VCaP (cell line): Measurements from ENCODE around the gene DSP.

ENCODE experiments used
- H3K27ac ChIP-seq: fragments of 450-650 bp; 2 replicates; pipeline ENCODE4 v1.5.1; 2017
- TF ChIP-seq, protein P1 (sequence below): fragments of 450-650 bp; conservative IDR thresholded peaks from 2 replicates; pipeline ENCODE4 v1.5.1; 2017; ENCODE audit warnings: mild to moderate bottlenecking, moderate library complexity

DSP gene

GRCh38 chr6:7562769-7563168, 21.3 kb downstream of the DSP start:
- TF ChIP-seq, protein P1, sequence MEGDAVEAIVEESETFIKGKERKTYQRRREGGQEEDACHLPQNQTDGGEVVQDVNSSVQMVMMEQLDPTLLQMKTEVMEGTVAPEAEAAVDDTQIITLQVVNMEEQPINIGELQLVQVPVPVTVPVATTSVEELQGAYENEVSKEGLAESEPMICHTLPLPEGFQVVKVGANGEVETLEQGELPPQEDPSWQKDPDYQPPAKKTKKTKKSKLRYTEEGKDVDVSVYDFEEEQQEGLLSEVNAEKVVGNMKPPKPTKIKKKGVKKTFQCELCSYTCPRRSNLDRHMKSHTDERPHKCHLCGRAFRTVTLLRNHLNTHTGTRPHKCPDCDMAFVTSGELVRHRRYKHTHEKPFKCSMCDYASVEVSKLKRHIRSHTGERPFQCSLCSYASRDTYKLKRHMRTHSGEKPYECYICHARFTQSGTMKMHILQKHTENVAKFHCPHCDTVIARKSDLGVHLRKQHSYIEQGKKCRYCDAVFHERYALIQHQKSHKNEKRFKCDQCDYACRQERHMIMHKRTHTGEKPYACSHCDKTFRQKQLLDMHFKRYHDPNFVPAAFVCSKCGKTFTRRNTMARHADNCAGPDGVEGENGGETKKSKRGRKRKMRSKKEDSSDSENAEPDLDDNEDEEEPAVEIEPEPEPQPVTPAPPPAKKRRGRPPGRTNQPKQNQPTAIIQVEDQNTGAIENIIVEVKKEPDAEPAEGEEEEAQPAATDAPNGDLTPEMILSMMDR = no peak
- peak overlapping the region; percentile 55 for H3K27ac ChIP-seq

DNA sequence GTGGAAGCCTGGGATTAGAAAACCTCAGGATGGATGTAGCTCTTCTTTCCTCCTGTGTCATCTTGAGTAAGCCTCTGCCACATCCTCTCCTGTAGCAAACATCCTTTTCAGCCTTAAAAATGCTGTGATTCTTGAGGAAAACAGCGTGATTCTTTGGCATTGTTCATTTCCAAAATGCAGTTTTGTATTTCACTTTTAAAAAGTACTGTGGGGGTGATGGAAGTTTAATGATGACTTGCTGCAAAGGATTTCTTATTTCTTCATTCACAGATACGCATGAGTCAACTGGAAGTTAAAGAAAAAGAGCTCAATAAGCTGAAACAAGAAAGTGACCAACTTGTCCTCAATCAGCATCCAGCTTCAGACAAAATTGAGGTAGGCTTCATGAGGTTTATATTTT, 24.6 kb downstream of the DSP start:
- no peak overlapping the region for H3K27ac ChIP-seq
- TF ChIP-seq, protein P1 = no peak

DNA sequence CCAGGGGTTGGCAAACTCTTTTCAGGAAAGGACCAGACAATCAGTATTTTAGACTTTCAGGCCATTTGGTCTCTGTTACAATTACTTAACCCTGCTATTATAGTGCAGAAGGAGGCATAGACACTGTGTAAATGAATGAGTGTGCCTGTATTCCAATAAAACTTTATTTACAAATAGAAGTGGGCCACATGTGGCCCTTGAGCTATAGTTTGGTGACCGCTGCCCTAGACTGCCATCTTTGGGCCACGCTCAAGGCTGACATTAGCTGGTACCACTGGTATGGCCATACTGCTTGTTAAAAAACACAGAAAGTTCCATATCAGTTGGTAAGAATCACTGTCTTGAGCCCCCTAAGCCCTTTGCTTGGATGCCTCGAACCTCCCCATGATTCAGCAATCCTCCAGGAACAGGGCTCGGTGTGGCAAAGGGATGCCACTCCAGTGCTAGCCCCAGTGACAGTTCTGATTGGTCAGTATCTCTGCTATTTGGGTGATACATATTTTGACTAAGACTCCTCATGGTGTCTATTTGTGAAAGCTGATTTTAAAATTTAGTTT, 25.2 kb downstream of the DSP start:
- peak overlapping the region; percentile 55 for H3K27ac ChIP-seq
- TF ChIP-seq, protein P1 = no peak

- H3K27ac ChIP-seq = peak overlapping the region; percentile 55
- TF ChIP-seq, protein P1 = no peak
Measured at GRCh38 chr6:7568021-7568420, 26.6 kb downstream of the DSP start.

GRCh38 chr6:7569082-7569481, 27.6 kb downstream of the DSP start:
- H3K27ac ChIP-seq = peak overlapping the region; percentile 55
- TF ChIP-seq, protein P1 = no peak

DNA sequence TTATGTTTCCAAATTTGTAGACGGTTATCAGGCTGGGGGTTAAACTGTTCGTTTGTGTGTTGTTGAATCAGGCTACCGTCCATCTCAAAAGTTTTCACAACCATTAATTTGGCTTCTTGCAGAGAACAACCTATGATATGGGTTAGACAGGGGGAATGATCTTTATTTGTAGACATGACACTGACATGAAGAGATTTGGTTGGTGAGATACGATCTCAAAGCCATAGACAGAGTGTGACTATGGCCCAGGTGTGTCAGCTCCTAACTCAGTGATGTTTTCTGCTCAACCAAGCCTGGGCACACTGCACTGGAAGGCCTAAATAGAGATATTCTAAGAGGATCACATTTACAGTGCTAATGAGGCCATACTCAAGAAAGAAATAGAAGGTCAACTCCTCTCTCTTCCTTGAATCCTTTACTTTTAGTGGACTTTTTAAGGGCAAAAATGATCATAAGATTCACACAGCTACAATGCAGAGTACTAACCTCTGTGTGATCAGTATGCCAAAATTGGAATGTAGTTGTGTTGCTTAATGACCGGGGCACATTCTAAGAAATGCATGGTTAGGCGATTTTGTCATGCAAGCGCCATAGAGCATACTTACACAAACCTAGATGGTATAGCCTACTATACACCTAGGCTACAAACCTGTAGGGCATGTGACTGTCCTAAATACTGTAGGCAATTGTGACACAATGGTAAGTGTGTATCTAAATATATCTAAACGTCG, 30.9 kb downstream of the DSP start:
- TF ChIP-seq, protein P1 = no peak
- H3K27ac ChIP-seq = no peak overlapping the region

GRCh38 chr6:7574500-7574899, 33.0 kb downstream of the DSP start:
- TF ChIP-seq, protein P1 = no peak

More at GRCh38 chr6:7574500-7574899, 33.0 kb downstream of the DSP start:
- H3K27ac ChIP-seq = no peak overlapping the region
